B cell (primary cell): ENCODE results near the gene VIT. TPM values are rescaled to one million over a fixed set of nuclear protein-coding genes. Genes with fewer than 3 reads are reported as not detected.

Experiments used
- ATAC-seq: fragments of 200-7000 bp; cut with Tn5 transposase; one replicate; pipeline ENCODE4 v1.10.0; 2021; ENCODE audit warnings: low read depth, mild to moderate bottlenecking, moderate number of reproducible peaks, moderate library complexity
- CTCF ChIA-PET: fragments of 350-600 bp; sonication (Branson Sonifier 250); formaldehyde crosslinking; loops from one replicate; lab custom pipeline; 2021; ENCODE audit warnings: antibody characterized with exemption, inconsistent platforms; lab: Charles Lee
- POLR2A ChIA-PET: fragments of 350-600 bp; sonication (Branson Sonifier 250); formaldehyde crosslinking; loops from one replicate; lab custom pipeline; 2021; ENCODE audit warnings: antibody characterized with exemption; lab: Charles Lee
- DNase-seq: peaks from one replicate; pipeline ENCODE4 v3.0.0; 2013
- H2AFZ ChIP-seq: 2 replicates; pipeline ENCODE4 v1.6.1; 2012; ENCODE audit warnings: mild to moderate bottlenecking, low read depth, low read length; ENCODE audit not compliant: insufficient read depth, poor library complexity, severe bottlenecking
- H3K27ac ChIP-seq, 2 donors: 1 replicate in 1 of 2; 2 replicates in 1 of 2; pipeline ENCODE4 v1.5.1; 2012 to 2013; ENCODE audit warnings: low read length in 2 of 2, mild to moderate bottlenecking in 2 of 2, moderate library complexity in 1 of 2
- H3K27me3 ChIP-seq, 4 experiments: fragments of 200-600 bp in 1 of 4; sonication (generic) in 1 of 4; replicated peaks in 1 of 4; 1 replicate in 2 of 4; 2 replicates in 2 of 4; pipeline versions ENCODE4 v1.6.1 to v1.7.0; 2013 to 2016; ENCODE audit warnings: low read length in 3 of 4, mild to moderate bottlenecking in 2 of 4, mixed read lengths in 1 of 4, moderate library complexity in 1 of 4; ENCODE audit not compliant: insufficient read depth in 4 of 4, control insufficient read depth in 3 of 4; ENCODE audit errors: control extremely low read depth in 1 of 4
- H3K36me3 ChIP-seq, 2 experiments: replicated peaks in 1 of 2; 1 replicate in 1 of 2; 2 replicates in 1 of 2; pipeline versions ENCODE4 v1.6.1 to v1.7.1; 2013; ENCODE audit warnings: low read length in 1 of 2; ENCODE audit not compliant: insufficient read depth in 2 of 2, control insufficient read depth in 1 of 2; ENCODE audit errors: control extremely low read depth in 1 of 2, extremely low read depth in 1 of 2
- H3K4me1 ChIP-seq, 2 donors: fragments of 200-600 bp in 1 of 2; sonication (generic) in 1 of 2; 1 replicate in 1 of 2; 2 replicates in 1 of 2; pipeline versions ENCODE4 v1.5.1 to v1.6.1; 2013 to 2017; ENCODE audit warnings: low read length in 2 of 2; ENCODE audit not compliant: control insufficient read depth in 2 of 2, insufficient read depth in 2 of 2
- H3K4me2 ChIP-seq: replicated peaks from 2 replicates; pipeline ENCODE3; 2012; ENCODE audit warnings: mild to moderate bottlenecking, low read depth, low read length; ENCODE audit not compliant: poor library complexity, severe bottlenecking
- H3K4me3 ChIP-seq, 5 experiments: fragments of 200-600 bp in 1 of 5; sonication (generic) in 1 of 5; 1 replicate in 3 of 5; 2 replicates in 2 of 5; pipeline versions ENCODE4 v1.5.1 to v1.7.0; 2011 to 2016; ENCODE audit warnings: low read length in 4 of 5, mild to moderate bottlenecking in 4 of 5, low read depth in 2 of 5, control low read depth in 1 of 5, moderate library complexity in 1 of 5; ENCODE audit not compliant: insufficient read depth in 1 of 5; ENCODE audit errors: control extremely low read depth in 1 of 5, extremely low read depth in 1 of 5
- H3K79me2 ChIP-seq: fragments of 200-600 bp; sonication (generic); one replicate; pipeline ENCODE4 v1.6.0; 2016; ENCODE audit warnings: low read length; ENCODE audit not compliant: control insufficient read depth, insufficient read depth
- H3K9ac ChIP-seq: fragments of 200-600 bp; sonication (generic); 2 replicates; pipeline ENCODE4 v1.6.1; 2017; ENCODE audit warnings: mild to moderate bottlenecking, low read length, moderate library complexity
- H3K9me3 ChIP-seq, 3 donors: one replicate each; pipeline versions ENCODE4 v1.6.1 to v1.7.1; 2013; ENCODE audit warnings: low read length in 2 of 3; ENCODE audit not compliant: control insufficient read depth in 2 of 3, insufficient read depth in 1 of 3; ENCODE audit errors: control extremely low read depth in 1 of 3
- H4K20me1 ChIP-seq: 2 replicates; pipeline ENCODE4 v1.6.0; 2012; ENCODE audit warnings: mild to moderate bottlenecking, low read length; ENCODE audit not compliant: insufficient read depth, control insufficient read depth, poor library complexity, severe bottlenecking
- H3K27ac Mint-ChIP-seq: one replicate; pipeline ENCODE4 v1.8.0; 2021; ENCODE audit warnings: mixed read lengths
- H3K27me3 Mint-ChIP-seq: one replicate; pipeline ENCODE4 v1.8.0; 2021; ENCODE audit warnings: mixed read lengths
- H3K4me1 Mint-ChIP-seq: one replicate; pipeline ENCODE4 v1.8.0; 2021; ENCODE audit warnings: mixed read lengths
- H3K4me3 Mint-ChIP-seq: one replicate; pipeline ENCODE4 v1.8.0; 2021; ENCODE audit warnings: mixed read lengths
- H3K9me3 Mint-ChIP-seq: one replicate; pipeline ENCODE4 v1.8.0; 2022; ENCODE audit warnings: mixed read lengths; ENCODE audit not compliant: insufficient read depth
- EZH2 ChIP-seq: IDR thresholded peaks from 2 replicates; pipeline ENCODE4 v1.6.1; 2012; ENCODE audit warnings: borderline replicate concordance, low read depth, mild to moderate bottlenecking, moderate library complexity, low read length; ENCODE audit not compliant: insufficient read depth, poor library complexity, severe bottlenecking
- WGBS: methylation state at CpG from one replicate; pipeline ENCODE4 v1.1.5; 2013; ENCODE audit warnings: missing lambda C conversion rate; ENCODE audit not compliant: insufficient coverage; 5-methylcytosine and 5-hydroxymethylcytosine counted together
- intact Hi-C: fragments of 100-400 bp; cut with micrococcal nuclease; formaldehyde crosslinking; loops from one replicate; pipeline ENCODE4 v1.10.0; 2022
- polyA plus RNA-seq: library from polyadenylated mRNA; depleted of rRNA; stranded (reverse); fragments of >200 nt; gene quantifications from 2 replicates; pipeline ENCODE4 v1.2.3, GENCODE V29; 2012
- total RNA-seq, 2 donors: library from RNA; stranded (reverse); fragments of 120-200 nt in 1 of 2; gene quantifications; 1 replicate in 1 of 2; 2 replicates in 1 of 2; pipeline versions ENCODE4 v1.2.3 to v1.2.4, GENCODE V29; 2013 to 2022
- TF ChIP-seq, protein P1 (sequence below): fragments of 200-600 bp; IDR thresholded peaks from one replicate; pipeline ENCODE4 v1.8.0; 2022; ENCODE audit warnings: antibody characterized with exemption, mild to moderate bottlenecking

VIT gene
- total and polyA plus RNA-seq, 2 donors (not counting 1 experiment from before 2014, with no cell fraction given), result not detected

DNA sequence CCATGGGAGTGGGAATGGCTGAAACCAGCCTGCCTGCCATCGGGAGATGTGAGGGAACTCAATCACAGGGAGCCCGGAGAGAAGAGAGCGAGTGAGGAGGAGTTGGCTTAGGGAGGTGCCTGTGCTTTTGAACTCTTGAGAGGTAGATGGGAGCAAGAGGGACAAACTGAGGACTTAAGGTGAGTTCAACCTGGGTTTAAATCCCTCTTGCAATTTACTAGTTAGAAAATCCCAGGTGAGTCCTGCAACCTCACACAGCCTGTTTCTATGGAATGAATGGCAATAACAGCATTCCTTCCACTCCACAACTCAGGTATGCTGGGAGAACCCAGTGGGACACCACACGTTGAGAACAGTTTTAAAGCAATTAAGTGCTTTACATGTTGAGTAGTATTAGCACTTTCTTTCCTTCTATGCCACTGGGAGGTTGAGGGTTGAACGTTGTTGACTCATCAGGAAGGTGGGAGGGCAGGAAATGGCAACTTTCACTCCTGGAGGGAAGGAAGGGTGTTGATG lies 57.3 kb downstream of the VIT start:
- H3K4me3 Mint-ChIP-seq, result no peak overlapping the region
- no peaks in the 10 kb centered on the region for H3K79me2 ChIP-seq
- no peak overlapping the region for H3K27ac Mint-ChIP-seq
- no peak for TF ChIP-seq EZH2
- TF ChIP-seq, protein P1, sequence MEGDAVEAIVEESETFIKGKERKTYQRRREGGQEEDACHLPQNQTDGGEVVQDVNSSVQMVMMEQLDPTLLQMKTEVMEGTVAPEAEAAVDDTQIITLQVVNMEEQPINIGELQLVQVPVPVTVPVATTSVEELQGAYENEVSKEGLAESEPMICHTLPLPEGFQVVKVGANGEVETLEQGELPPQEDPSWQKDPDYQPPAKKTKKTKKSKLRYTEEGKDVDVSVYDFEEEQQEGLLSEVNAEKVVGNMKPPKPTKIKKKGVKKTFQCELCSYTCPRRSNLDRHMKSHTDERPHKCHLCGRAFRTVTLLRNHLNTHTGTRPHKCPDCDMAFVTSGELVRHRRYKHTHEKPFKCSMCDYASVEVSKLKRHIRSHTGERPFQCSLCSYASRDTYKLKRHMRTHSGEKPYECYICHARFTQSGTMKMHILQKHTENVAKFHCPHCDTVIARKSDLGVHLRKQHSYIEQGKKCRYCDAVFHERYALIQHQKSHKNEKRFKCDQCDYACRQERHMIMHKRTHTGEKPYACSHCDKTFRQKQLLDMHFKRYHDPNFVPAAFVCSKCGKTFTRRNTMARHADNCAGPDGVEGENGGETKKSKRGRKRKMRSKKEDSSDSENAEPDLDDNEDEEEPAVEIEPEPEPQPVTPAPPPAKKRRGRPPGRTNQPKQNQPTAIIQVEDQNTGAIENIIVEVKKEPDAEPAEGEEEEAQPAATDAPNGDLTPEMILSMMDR, result no peak
- no peaks in the 10 kb centered on the region for H3K9me3 ChIP-seq
- peaks cover 27% of the 10 kb centered on the region for H3K27me3 Mint-ChIP-seq
- CTCF ChIA-PET, result no interaction called here
- H3K9ac ChIP-seq, result no peak overlapping the region
- POLR2A ChIA-PET, result no interaction called here
- no peaks in the 10 kb centered on the region for H3K9me3 Mint-ChIP-seq
- WGBS, result 84% methylated on average over 4 of the region's 5 CpGs
- ATAC-seq (no peak), DNase-seq (no peak)
- intact Hi-C loops, result no loop called here
- H4K20me1 ChIP-seq, result no peaks in the 10 kb centered on the region
- no peak overlapping the region for H3K4me2 ChIP-seq
- no peaks in the 10 kb centered on the region for H3K4me1 Mint-ChIP-seq
- H3K4me1 ChIP-seq, result no peaks in the 10 kb centered on the region
- H2AFZ ChIP-seq, result no peak overlapping the region
- H3K27ac ChIP-seq, result no peak overlapping the region
- no peaks in the 10 kb centered on the region for H3K36me3 ChIP-seq
- no peak overlapping the region for H3K4me3 ChIP-seq
- peaks cover 0 to 4% (median 0%) of the 10 kb centered on the region in 4 experiments for H3K27me3 ChIP-seq

DNA sequence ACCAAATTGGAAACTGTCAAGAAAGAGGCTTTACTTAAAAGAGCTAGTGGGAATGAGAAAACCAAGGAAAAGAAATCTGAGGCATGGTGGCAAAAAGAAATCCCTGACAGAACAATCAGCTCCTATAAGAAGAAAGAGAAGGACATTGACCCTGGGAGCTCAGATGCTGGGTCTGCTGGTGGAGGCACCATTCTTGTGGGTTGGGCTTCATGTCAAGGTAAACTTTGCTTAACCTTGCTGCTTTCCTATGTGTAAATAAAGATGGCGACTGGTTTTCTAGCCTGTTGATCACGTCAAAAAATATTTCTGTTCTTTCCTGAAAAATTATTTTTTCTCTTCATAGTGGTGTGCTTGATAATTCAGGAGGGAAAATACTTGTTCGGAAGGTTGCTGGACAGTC lies 58.1 kb downstream of the VIT start:
- TF ChIP-seq EZH2, result no peak
- TF ChIP-seq, protein P1, result no peak
- CTCF ChIA-PET, result no interaction called here
- H3K9me3 ChIP-seq, result no peaks in the 10 kb centered on the region
- no peaks in the 10 kb centered on the region for H3K4me1 ChIP-seq
- H3K27ac Mint-ChIP-seq, result no peak overlapping the region
- H3K9ac ChIP-seq, result no peak overlapping the region
- no peak overlapping the region for H3K4me3 ChIP-seq
- H3K36me3 ChIP-seq, result no peaks in the 10 kb centered on the region
- H3K4me3 Mint-ChIP-seq, result no peak overlapping the region
- no peak overlapping the region for H3K4me2 ChIP-seq
- H3K27ac ChIP-seq, result no peak overlapping the region
- H3K27me3 Mint-ChIP-seq, result peaks cover 22% of the 10 kb centered on the region
- H4K20me1 ChIP-seq, result no peaks in the 10 kb centered on the region
- POLR2A ChIA-PET, result no interaction called here
- intact Hi-C loops, result no loop called here
- WGBS, result no CpG with 5 or more reads among the region's 3 CpGs
- no peak overlapping the region for H2AFZ ChIP-seq
- no peaks in the 10 kb centered on the region for H3K4me1 Mint-ChIP-seq
- H3K9me3 Mint-ChIP-seq, result no peaks in the 10 kb centered on the region
- ATAC-seq (no peak), DNase-seq (no peak)
- H3K27me3 ChIP-seq, result peaks cover 0 to 4% (median 0%) of the 10 kb centered on the region in 4 experiments
- H3K79me2 ChIP-seq, result no peaks in the 10 kb centered on the region
